Measurements from ENCODE around the gene TMEM247.
"Not testable (repeated sequence)": the region's sequence is repeated elsewhere in the genome, so short reads cannot be mapped to it uniquely, and the experiment has no call there.

TMEM247 gene

GRCh38 chr2:46517485-46517884 lies 38.1 kb downstream of the TMEM247 start:
- no peak for DNase-seq

- no peak for DNase-seq
These were observed 39.5 kb downstream of the TMEM247 start for GRCh38 chr2:46518861-46519260.

- DNase-seq, result no peak
These were observed 39.9 kb downstream of the TMEM247 start for GRCh38 chr2:46519265-46519664.

DNA sequence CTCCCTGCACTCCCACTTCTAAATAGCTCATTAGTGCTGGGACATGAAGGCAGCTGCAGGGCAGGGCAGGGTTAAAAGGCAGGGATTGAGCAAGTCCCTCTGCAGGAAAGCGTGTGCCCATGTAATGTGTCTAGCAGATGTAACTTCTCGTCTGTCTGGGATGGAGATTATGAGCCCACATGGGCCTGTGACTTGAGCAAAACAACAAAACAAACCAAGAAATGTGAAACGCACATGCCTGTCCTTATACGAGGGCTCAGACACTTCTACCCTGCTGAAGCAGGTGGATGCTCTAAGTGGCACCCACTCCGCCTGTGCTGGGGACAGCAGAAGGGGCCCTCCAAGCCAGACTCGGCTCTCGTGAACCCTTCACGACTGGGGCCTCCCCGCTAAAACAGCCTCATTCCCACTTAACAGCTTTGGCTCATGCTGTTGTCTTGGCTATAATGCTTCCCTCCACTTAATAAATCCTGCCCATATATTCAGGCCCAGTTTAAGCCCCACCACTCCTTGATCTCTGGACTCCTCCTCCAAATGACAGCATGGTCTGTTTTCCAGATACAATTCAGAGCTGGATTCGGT lies 40.9 kb downstream of the TMEM247 start:
- DNase-seq, result no peak

DNA sequence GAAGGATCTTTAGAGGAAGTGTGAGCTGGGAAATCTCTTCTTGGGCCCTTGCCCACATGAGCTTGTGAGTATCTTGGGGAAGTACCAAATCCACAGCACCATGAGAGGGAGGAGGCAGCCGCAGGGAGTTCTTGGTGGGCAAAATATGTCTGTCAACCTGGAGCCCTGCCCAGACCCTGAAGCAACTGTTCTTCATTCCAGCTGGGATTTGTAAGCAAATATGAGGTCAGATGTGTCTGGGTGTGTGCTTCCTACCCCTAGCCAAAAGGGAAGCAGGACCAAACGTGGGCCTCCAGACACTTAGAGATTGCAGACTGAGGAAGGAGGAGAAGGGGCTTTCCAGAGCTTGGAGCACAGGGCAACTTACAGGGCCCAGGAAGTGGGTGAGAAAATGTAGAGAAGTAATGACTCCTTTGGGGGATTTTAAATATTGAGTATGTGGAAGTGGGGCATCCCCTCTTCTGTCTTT lies 41.9 kb downstream of the TMEM247 start:
- DNase-seq, result peak; percentile 16

DNA sequence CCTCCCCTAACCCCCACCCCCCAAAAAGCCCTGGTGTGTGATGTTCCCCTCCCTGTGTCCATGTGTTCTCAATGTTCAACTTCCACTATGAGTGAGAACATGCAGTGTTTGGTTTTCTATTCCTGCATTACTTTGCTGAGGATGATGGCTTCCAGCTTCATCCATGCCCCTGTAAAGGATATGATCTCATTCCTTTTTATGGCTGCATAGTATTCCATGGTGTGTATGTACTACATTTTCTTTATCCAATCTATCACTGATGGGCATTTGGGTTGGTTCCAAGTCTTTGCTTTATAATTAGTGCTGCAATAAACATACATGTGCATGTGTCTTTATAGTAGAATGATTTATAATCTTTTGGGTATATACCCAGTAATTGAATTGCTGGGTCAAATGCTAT lies 43.0 kb downstream of the TMEM247 start:
- not testable (repeated sequence) for DNase-seq

- no peak for DNase-seq
These were observed 46.3 kb downstream of the TMEM247 start for GRCh38 chr2:46525522-46526155.

- no peak for DNase-seq
These were observed 49.5 kb downstream of the TMEM247 start for GRCh38 chr2:46528880-46529279.

DNA sequence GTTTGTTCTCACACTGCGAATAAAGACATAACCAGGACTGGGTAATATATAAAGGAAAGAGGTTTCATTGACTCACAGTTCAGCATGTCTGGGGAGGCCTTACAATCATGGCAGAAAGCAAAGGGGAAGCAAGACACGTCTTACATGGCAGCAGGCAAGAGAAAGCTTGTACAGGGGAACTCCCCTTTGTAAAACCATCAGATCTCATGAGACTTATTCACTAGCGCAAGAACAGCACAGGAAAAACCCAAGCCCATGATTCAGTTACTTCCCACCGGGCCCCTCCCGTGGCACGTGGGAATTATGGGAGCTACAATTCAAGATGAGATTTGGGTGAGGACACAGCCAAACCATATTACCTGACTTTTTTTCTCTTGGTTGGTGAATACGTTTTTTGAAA lies 51.3 kb downstream of the TMEM247 start:
- no peak for DNase-seq

DNA sequence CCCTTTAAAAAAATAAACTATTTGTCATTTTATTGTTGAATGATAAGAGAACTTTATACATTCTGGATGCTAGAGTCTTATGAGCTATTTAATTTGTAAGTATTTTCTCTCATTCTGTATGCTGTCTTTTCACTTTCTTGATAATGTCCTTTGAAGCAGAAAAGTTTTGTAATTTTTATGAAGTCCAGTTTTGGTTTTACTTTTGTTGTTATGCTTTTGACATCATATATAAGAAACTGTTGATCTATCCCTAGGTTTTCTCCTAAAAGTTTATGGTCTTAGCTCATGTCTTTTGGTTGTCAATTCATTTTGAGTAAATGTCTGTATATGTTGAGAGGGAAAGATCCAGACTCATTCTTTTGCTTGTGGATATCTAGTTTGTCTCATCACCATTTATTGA lies 52.5 kb downstream of the TMEM247 start:
- no peak for DNase-seq

Measured in HCEC 1CT (cell line).